C4-2B (cell line): Measurements from ENCODE around the gene ZNF384.

Source experiments
- CTCF ChIP-seq: fragments of 450-650 bp; conservative IDR thresholded peaks from 2 replicates; pipeline ENCODE4 v1.5.1; 2017; ENCODE audit warnings: mild to moderate bottlenecking
- ZFX ChIP-seq: fragments of 450-650 bp; IDR thresholded peaks from 2 replicates; pipeline ENCODE4 v1.6.1; 2017

- no peak for TF ChIP-seq CTCF
- no peak for TF ChIP-seq ZFX
Observed at GRCh38 chr12:6716874-6717437, 27.8 kb upstream of the ZNF384 start.
